HepG2 (cell line): ENCODE data around the gene CASS4. TPM values are rescaled to one million over a fixed set of nuclear protein-coding genes. Genes with fewer than 3 reads are reported as not detected.
A peak's percentile ranks its signal among the peaks of the same experiment; 100 is the strongest.

Source experiments
- AKNA ChIP-seq: sonication (generic); formaldehyde crosslinking; IDR thresholded peaks from 2 replicates; pipeline ENCODE4 v1.4.0; 2020; ENCODE audit warnings: missing genetic modification reagents, borderline replicate concordance
- BHLHE40 ChIP-seq: IDR thresholded peaks from 2 replicates; pipeline ENCODE4 v1.6.1; 2011; ENCODE audit warnings: low read length, improper control_type of control experiment
- CAMTA2 ChIP-seq: sonication (generic); formaldehyde crosslinking; IDR thresholded peaks from 2 replicates; pipeline ENCODE4 v1.4.0; 2020; ENCODE audit warnings: mild to moderate bottlenecking, missing genetic modification reagents, borderline replicate concordance
- GFI1 ChIP-seq: sonication (generic); formaldehyde crosslinking; IDR thresholded peaks from 2 replicates; pipeline ENCODE4 v1.5.0; 2020; ENCODE audit warnings: missing genetic modification reagents, mild to moderate bottlenecking, borderline replicate concordance
- HES4 ChIP-seq: sonication (generic); formaldehyde crosslinking; IDR thresholded peaks from 2 replicates; pipeline ENCODE4 v1.9.0; 2021; ENCODE audit warnings: mild to moderate bottlenecking, missing genetic modification reagents, borderline replicate concordance
- POGZ ChIP-seq: sonication (generic); formaldehyde crosslinking; IDR thresholded peaks from 2 replicates; pipeline ENCODE4 v1.4.0; 2020; ENCODE audit warnings: mild to moderate bottlenecking, missing genetic modification reagents
- RAD21 ChIP-seq: fragments of 450-650 bp; formaldehyde crosslinking; IDR thresholded peaks from 2 replicates; pipeline ENCODE4 v1.5.0; 2020; ENCODE audit warnings: mild to moderate bottlenecking
- RBM39 ChIP-seq: fragments of 200-400 bp; formaldehyde crosslinking; IDR thresholded peaks from one replicate; pipeline ENCODE4 v1.6.1; 2018; ENCODE audit warnings: antibody characterized with exemption, mild to moderate bottlenecking, low read depth, low read length; ENCODE audit not compliant: poor library complexity, severe bottlenecking
- ZBTB42 ChIP-seq: sonication (generic); formaldehyde crosslinking; IDR thresholded peaks from 2 replicates; pipeline ENCODE4 v1.5.0; 2020; ENCODE audit warnings: mild to moderate bottlenecking, missing genetic modification reagents
- ZNF20 ChIP-seq: sonication (generic); formaldehyde crosslinking; IDR thresholded peaks from 2 replicates; pipeline ENCODE4 v1.4.0; 2020; ENCODE audit warnings: mild to moderate bottlenecking, moderate library complexity, missing genetic modification reagents
- ZNF558 ChIP-seq: sonication (generic); formaldehyde crosslinking; IDR thresholded peaks from 2 replicates; pipeline ENCODE4 v1.9.0; 2022; ENCODE audit warnings: mild to moderate bottlenecking, missing genetic modification reagents, borderline replicate concordance
- ZNF598 ChIP-seq: sonication (generic); formaldehyde crosslinking; IDR thresholded peaks from 2 replicates; pipeline ENCODE4 v1.5.1; 2020; ENCODE audit warnings: mild to moderate bottlenecking, missing genetic modification reagents, borderline replicate concordance
- ZNF619 ChIP-seq: sonication (generic); formaldehyde crosslinking; IDR thresholded peaks from 2 replicates; pipeline ENCODE4 v1.4.0; 2020; ENCODE audit warnings: mild to moderate bottlenecking, missing genetic modification reagents
- ZNF709 ChIP-seq: sonication (generic); formaldehyde crosslinking; IDR thresholded peaks from 2 replicates; pipeline ENCODE4 v1.5.0; 2020; ENCODE audit warnings: mild to moderate bottlenecking, missing genetic modification reagents
- ZNF746 ChIP-seq: sonication (generic); formaldehyde crosslinking; IDR thresholded peaks from 2 replicates; pipeline ENCODE4 v1.8.0; 2022; ENCODE audit warnings: mild to moderate bottlenecking, missing genetic modification reagents
- ZSCAN31 ChIP-seq: sonication (generic); formaldehyde crosslinking; IDR thresholded peaks from 2 replicates; pipeline ENCODE4 v1.5.0; 2020; ENCODE audit warnings: low read depth, mild to moderate bottlenecking, missing genetic modification reagents
- ZSCAN5A ChIP-seq: sonication (generic); formaldehyde crosslinking; IDR thresholded peaks from 2 replicates; pipeline ENCODE4 v1.8.0; 2022; ENCODE audit warnings: mild to moderate bottlenecking, missing genetic modification reagents, borderline replicate concordance
- ZXDC ChIP-seq: sonication (generic); formaldehyde crosslinking; IDR thresholded peaks from 2 replicates; pipeline ENCODE4 v1.5.0; 2020; ENCODE audit warnings: mild to moderate bottlenecking, missing genetic modification reagents
- polyA plus RNA-seq, 8 experiments: library from polyadenylated mRNA; depleted of rRNA in 3 of 8; stranded (reverse) in 7 of 8; unstranded in 1 of 8; fragments of >200 nt; fragmentation: Illumina TruSeq in 4 of 8; extraction: Trizol in 4 of 8; gene quantifications; 2 replicates each; pipeline versions ENCODE4 v1.2.1 to v1.2.3, GENCODE V29; 2011 to 2016; ENCODE audit warnings: low read depth in 4 of 8, missing spikeins in 1 of 8, mixed read lengths in 1 of 8; ENCODE audit not compliant: insufficient read depth in 1 of 8
- total RNA-seq, 5 experiments: library from RNA; depleted of rRNA; stranded (reverse); fragments of >200 nt; fragmentation: Illumina TruSeq; extraction: Trizol; gene quantifications; 2 replicates each; pipeline ENCODE4 v1.2.3, GENCODE V29; 2016; ENCODE audit warnings: low read depth in 1 of 5

CASS4 gene
- total and polyA plus RNA-seq, 2 of the 13 experiments (the other 11 are each of a cell fraction or from before 2014, with no cell fraction given) = 0.17 to 0.49 TPM

GRCh38 chr20:56391596-56392131 is 20.4 kb upstream of the CASS4 start (continued):
- TF ChIP-seq ZXDC (CRISPR knock-in tag) = 0 out of 2 replicates have a peak, but pooled peaks have one; percentile 26
- TF ChIP-seq ZSCAN5A (CRISPR knock-in tag) = peak; percentile 7; the same call in 1 of the 2 replicates
- TF ChIP-seq HES4 = peak; percentile 76; the same call in 1 of the 2 replicates
- peak; percentile 51 for TF ChIP-seq RAD21
- 0 out of 2 replicates have a peak, but pooled peaks have one; percentile 87 for TF ChIP-seq ZNF20 (CRISPR knock-in tag)
- peak; percentile 31; the same call in 1 of the 2 replicates for TF ChIP-seq ZSCAN31 (CRISPR knock-in tag)
- TF ChIP-seq ZNF598 = no peak
- 0 out of 2 replicates have a peak, but pooled peaks have one; percentile 6 for TF ChIP-seq ZNF619 (CRISPR knock-in tag)
- TF ChIP-seq CAMTA2 (CRISPR knock-in tag) = peak; percentile 22; the same call in 1 of the 2 replicates
- 0 out of 2 replicates have a peak, but pooled peaks have one; percentile 27 for TF ChIP-seq ZBTB42
- no peak for TF ChIP-seq BHLHE40
- TF ChIP-seq ZNF709 (CRISPR knock-in tag) = no peak
- no peak for TF ChIP-seq GFI1 (CRISPR knock-in tag)
- TF ChIP-seq ZNF746 (CRISPR knock-in tag) = peak; percentile 55; the same call in 1 of the 2 replicates
- no peak for TF ChIP-seq AKNA (CRISPR knock-in tag)
- TF ChIP-seq ZNF558 (CRISPR knock-in tag) = peak; percentile 53
- TF ChIP-seq POGZ (CRISPR knock-in tag) = no peak
- TF ChIP-seq RBM39 = no peak
